ENCODE data around the gene NACAD.

DNA sequence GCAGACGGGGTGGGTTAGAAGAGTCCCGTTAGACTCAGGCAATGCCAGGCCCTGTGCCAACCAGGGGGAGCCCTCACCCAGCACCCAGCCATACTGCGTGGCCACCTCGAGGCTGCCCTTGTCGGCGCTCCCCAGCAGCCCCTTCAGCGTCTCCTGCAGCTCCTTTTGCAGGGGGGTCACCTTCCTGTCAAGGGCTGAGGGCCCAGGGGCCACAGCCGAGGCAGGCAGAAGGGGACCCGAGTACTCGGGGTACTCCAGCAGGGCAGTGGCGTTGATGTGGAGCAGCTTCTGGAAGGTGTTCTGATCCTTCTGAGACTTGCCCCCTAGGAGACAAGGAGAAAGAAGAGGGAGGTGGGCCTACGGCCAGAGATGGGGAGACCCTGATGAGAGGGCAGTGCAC, 13.0 kb upstream of the NACAD start:
- TF ChIP-seq, protein P1, sequence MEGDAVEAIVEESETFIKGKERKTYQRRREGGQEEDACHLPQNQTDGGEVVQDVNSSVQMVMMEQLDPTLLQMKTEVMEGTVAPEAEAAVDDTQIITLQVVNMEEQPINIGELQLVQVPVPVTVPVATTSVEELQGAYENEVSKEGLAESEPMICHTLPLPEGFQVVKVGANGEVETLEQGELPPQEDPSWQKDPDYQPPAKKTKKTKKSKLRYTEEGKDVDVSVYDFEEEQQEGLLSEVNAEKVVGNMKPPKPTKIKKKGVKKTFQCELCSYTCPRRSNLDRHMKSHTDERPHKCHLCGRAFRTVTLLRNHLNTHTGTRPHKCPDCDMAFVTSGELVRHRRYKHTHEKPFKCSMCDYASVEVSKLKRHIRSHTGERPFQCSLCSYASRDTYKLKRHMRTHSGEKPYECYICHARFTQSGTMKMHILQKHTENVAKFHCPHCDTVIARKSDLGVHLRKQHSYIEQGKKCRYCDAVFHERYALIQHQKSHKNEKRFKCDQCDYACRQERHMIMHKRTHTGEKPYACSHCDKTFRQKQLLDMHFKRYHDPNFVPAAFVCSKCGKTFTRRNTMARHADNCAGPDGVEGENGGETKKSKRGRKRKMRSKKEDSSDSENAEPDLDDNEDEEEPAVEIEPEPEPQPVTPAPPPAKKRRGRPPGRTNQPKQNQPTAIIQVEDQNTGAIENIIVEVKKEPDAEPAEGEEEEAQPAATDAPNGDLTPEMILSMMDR (IDR thresholded peaks at IDR 0.05): no peak
- TF ChIP-seq POLR2A (IDR thresholded peaks at IDR 0.05) (no peak), POLR2AphosphoS5 (IDR thresholded peaks at IDR 0.05) (no peak)
